ENCODE measurements around the gene NME7. TPM values are rescaled to one million over a fixed set of nuclear protein-coding genes. Genes with fewer than 3 reads are reported as not detected.

Gene NME7
- total RNA-seq, 4 donors from 2014 or later: 5.0 to 8.9 (median 8.4) TPM

DNA sequence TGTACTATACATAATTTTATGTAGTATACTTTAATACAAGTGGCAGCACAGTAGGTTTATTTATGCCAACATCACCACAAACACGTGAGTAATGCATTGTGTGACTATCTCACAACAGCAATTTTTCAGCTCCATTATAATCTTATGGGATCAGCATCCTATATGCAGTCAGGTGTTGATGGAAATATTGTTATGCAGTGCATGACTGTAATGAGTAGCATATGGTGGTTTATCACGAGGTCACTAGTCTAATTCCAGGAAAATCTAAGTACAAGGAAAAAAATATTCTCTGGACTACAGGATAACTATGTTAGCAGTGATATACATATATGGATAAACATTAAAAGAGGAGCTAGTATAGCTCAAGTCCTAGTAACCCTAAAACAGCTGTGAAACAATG, 192.1 kb downstream of the NME7 start:
- no peak for TF ChIP-seq CTCF (IDR thresholded peaks at IDR 0.05)
- intact Hi-C loops (cut with DNase I; ENCODE audit: low total_unique reads): no loop called here
- no peak overlapping the region for H3K4me3 ChIP-seq (ENCODE audit: low read depth, poor library complexity, severe bottlenecking)
- WGBS, 2 donors: 62 to 73% methylated on average over 2 of the region's 2 CpGs
- DNase-seq (ENCODE audit: low spot score in 2 of 2): no peak

- DNase-seq (ENCODE audit: low spot score in 2 of 2): no peak
- H3K4me3 ChIP-seq (ENCODE audit: low read depth, poor library complexity, severe bottlenecking): no peak overlapping the region
- intact Hi-C loops (cut with DNase I; ENCODE audit: low total_unique reads): no loop called here
- WGBS, 2 donors: 71 to 82% methylated on average over 5 of the region's 5 CpGs
- TF ChIP-seq CTCF (IDR thresholded peaks at IDR 0.05) (no peak), POLR2A (IDR thresholded peaks at IDR 0.05) (no peak)
Measured at GRCh38 chr1:169163059-169163458, 204.5 kb downstream of the NME7 start.

DNA sequence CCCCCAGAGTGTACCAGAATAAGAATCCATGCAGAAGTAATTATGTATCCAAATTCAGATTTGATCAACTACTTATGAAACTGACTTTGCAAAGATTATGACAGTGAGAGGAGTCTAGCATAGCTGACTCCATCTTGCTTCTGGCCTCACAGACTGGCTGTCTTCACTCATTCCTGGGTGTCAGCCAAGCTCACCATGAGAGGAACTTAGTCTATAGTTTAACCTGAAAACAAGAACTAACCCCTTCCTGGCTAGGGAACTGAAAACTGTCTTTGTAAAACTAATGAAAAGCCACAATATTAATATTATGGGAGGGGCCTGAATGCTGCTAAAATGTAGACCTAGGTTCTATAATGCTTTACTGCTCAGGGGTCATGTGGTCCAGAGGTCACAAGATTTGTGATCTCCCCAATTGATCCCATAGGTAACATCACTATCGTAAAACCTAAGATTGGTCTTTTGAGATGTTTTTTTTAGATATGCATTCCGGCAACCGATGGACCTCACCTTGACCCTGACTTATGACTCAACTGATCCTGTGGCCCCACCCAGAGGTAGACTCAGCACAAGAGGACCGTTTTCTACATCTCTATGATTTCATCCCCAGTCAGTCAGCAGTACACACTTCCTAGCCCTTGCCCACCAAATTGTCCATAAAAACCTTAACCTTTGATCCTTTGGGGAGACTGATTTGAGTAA, 206.0 kb downstream of the NME7 start:
- WGBS, 2 donors: 89% methylated on average over 4 of the region's 4 CpGs
- H3K4me3 ChIP-seq (ENCODE audit: low read depth, poor library complexity, severe bottlenecking): no peak overlapping the region
- TF ChIP-seq POLR2A (IDR thresholded peaks at IDR 0.05) (no peak), CTCF (IDR thresholded peaks at IDR 0.05) (no peak)
- no peak for DNase-seq (ENCODE audit: low spot score in 2 of 2)
- intact Hi-C loops (cut with DNase I; ENCODE audit: low total_unique reads): no loop called here

DNA sequence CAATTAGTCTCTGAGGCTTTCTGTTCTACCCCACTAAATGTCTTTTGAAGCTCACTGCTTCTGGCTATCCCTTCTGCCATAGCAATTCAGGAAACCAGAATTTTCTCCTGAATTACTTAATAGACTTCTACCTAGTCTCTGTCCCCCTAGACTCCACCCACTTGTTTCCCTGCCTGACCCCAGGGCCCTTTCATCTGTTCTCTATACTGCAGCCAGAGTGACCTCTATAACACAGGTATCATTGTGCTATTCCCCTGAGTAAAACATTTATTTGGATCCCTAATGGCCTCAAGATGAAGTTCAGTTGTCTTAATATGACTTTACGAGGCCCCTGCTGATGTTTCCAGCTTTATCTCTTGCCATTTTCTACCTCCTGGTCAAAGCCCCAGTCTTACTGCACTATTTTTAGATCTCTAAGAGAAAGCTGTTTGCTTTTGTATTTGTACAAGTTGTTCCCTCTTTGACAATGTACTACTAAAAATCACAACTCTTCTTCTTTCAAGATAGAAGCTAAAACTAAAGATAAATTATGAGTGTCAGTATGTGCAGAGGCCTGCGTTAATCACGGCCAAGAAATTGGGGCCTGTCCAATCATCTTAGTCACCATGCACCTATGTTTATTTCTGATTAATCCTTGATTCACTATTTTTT, 206.6 kb downstream of the NME7 start:
- H3K4me3 ChIP-seq (ENCODE audit: low read depth, poor library complexity, severe bottlenecking): no peak overlapping the region
- DNase-seq (ENCODE audit: low spot score in 2 of 2): no peak
- intact Hi-C loops (cut with DNase I; ENCODE audit: low total_unique reads): no loop called here
- 73 to 86% methylated on average over 3 of the region's 3 CpGs for WGBS, 2 donors
- no peak for TF ChIP-seq CTCF (IDR thresholded peaks at IDR 0.05)
- no peak for TF ChIP-seq POLR2A (IDR thresholded peaks at IDR 0.05)

GRCh38 chr1:169156580-169156979, 211.0 kb downstream of the NME7 start:
- intact Hi-C loops (cut with DNase I; ENCODE audit: low total_unique reads): no loop called here
- 97 to 99% methylated on average over 3 of the region's 3 CpGs for WGBS, 2 donors

More at GRCh38 chr1:169156580-169156979, 211.0 kb downstream of the NME7 start:
- DNase-seq (ENCODE audit: low spot score in 2 of 2): no peak
- H3K4me3 ChIP-seq (ENCODE audit: low read depth, poor library complexity, severe bottlenecking): no peak overlapping the region
- TF ChIP-seq CTCF (IDR thresholded peaks at IDR 0.05): no peak
- no peak for TF ChIP-seq POLR2A (IDR thresholded peaks at IDR 0.05)
